ENCODE data around the gene MRPL52. TPM values are rescaled to one million over a fixed set of nuclear protein-coding genes. Genes with fewer than 3 reads are reported as not detected.

Gene MRPL52
- total and polyA plus RNA-seq, 2 of the 13 experiments (the other 11 are each of a cell fraction or from before 2014, with no cell fraction given) = 118 to 329 TPM

- TF ChIP-seq HMGXB3 (CRISPR knock-in tag; IDR thresholded peaks at IDR 0.05; ENCODE audit: borderline replicate concordance) (0 out of 2 replicates have a peak, but pooled peaks have one; percentile 36), ZKSCAN1 (IDR thresholded peaks at IDR 0.05; ENCODE audit: low read length) (peak; percentile 81), ZXDC (CRISPR knock-in tag; IDR thresholded peaks at IDR 0.05) (0 out of 2 replicates have a peak, but pooled peaks have one; percentile 67), DR1 (CRISPR knock-in tag; IDR thresholded peaks at IDR 0.05) (no peak), RCOR2 (CRISPR knock-in tag; IDR thresholded peaks at IDR 0.05) (0 out of 2 replicates have a peak, but pooled peaks have one; percentile 68), MTA3 (CRISPR knock-in tag; IDR thresholded peaks at IDR 0.05) (peak; percentile 80; the same call in 1 of the 2 replicates), ZBTB10 (CRISPR knock-in tag; IDR thresholded peaks at IDR 0.05; ENCODE audit: borderline replicate concordance) (no peak), MLXIP (CRISPR knock-in tag; IDR thresholded peaks at IDR 0.05; ENCODE audit: borderline replicate concordance) (no peak), LRRFIP1 (CRISPR knock-in tag; conservative IDR thresholded peaks at IDR 0.05) (peak; percentile 82; the same call in 1 of the 2 replicates), PHB2 (IDR thresholded peaks at IDR 0.05; ENCODE audit: partially characterized antibody) (no peak), ZNF350 (CRISPR knock-in tag; IDR thresholded peaks at IDR 0.05; ENCODE audit: borderline replicate concordance, low read depth) (peak; percentile 98), ZNF33B (CRISPR knock-in tag; IDR thresholded peaks at IDR 0.05) (peak; percentile 95; the same call in 1 of the 2 replicates)
These were observed at the start of gene MRPL52 (continued) for GRCh38 chr14:22829661-22830442.

All from HepG2 (cell line).